Astrocyte of the spinal cord (primary cell): ENCODE measurements around the gene PCDHGC3.

ENCODE experiments used
- DNase-seq: peaks from one replicate; pipeline ENCODE4 v3.0.0; 2011; ENCODE audit warnings: low read depth, low spot score
- H3K4me3 ChIP-seq: 2 replicates; pipeline ENCODE4 v1.5.1; 2011; ENCODE audit warnings: low read depth, mild to moderate bottlenecking, low read length, moderate library complexity
- CTCF ChIP-seq: IDR thresholded peaks from 2 replicates; pipeline ENCODE4 v1.5.1; 2012; ENCODE audit warnings: low read depth, mild to moderate bottlenecking, low read length, inconsistent platforms
- in situ Hi-C: cut with HindIII; loops from 2 replicates; pipeline ENCODE4 v1.10.0; 2017; ENCODE audit warnings: low sequenced_read_pairs

The PCDHGC3 gene

DNA sequence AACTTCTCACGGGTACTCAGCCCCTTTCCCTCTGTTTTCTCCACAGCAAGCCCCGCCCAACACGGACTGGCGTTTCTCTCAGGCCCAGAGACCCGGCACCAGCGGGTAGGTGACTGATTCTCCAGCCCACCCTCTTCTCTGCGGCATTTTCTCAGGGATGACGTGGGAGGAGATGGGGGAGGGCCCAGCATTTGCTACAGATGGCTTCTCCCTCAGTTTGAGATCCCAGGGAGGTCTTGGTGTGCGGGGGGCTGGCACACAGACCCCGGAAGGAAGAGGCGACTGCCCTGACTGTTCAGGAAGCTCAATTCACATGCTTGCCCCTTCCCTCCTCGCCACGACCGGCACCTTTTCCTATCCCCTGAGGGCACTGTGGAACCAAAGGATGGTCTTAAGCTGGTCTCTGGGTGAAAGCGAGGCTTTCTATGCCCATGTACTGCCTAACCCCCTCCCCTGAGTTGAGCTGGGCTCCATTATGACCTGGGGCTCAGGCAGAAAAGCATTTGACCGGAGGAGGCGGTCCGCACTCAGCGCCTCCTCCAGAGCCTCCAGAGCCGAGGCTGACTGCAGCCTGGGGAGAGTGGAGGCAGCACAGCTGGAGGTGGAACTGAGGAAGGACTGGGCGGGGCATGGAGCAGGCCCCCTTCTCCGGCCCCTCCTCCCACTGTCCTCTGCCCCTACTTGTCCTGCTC lies 19.1 kb downstream of the PCDHGC3 start:
- peak; percentile 48 for DNase-seq
- no peak for TF ChIP-seq CTCF
- H3K4me3 ChIP-seq = no peak overlapping the region
- in situ Hi-C loops = no loop called here

DNA sequence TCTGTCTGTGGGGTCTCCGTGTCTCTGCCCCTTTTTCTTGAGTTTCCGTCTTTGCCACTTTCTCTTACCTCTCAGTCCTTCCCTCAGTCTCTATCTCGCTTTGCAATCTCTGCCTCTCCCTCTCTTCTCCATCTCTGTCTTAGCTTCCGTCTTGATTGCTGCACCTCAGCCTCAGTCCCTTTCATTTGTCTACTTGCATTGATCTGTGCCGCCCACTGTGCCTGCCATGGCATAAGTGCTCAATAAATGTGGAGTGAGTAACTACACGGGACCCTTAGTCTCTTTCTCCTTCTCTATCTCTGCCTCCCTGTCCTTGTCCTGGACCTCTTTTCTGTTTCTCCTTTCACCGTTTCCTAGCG lies 19.7 kb downstream of the PCDHGC3 start:
- H3K4me3 ChIP-seq = no peak overlapping the region
- no peak for DNase-seq
- in situ Hi-C loops = no loop called here
- TF ChIP-seq CTCF = no peak

DNA sequence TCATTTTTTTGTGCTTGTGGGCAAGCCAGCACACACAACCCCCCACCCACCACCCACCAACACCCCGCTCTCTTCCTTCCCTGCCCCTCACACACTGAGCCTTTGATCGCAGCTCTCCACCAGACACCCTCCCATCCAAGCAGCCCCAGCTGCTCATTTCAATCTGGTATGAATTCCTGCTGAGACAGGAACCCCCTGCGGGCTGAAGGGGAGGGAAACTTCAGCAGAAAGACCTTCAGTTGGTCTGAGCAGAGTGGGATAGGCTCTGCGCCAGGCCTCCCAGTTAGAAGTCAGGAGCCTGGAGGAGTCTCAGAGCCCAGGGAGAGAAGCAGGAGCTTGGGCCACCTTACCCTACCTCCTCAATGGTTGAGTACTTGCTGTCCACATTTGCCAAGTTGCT lies 20.3 kb downstream of the PCDHGC3 start:
- peak; percentile 91 for DNase-seq
- no peak for TF ChIP-seq CTCF
- in situ Hi-C loops = no loop called here
- no peak overlapping the region for H3K4me3 ChIP-seq

- in situ Hi-C loops = no loop called here
- TF ChIP-seq CTCF = no peak
- no peak overlapping the region for H3K4me3 ChIP-seq
- no peak for DNase-seq
Observed at GRCh38 chr5:141501761-141502160, 26.0 kb downstream of the PCDHGC3 start.

GRCh38 chr5:141503681-141504080 lies 27.9 kb downstream of the PCDHGC3 start:
- TF ChIP-seq CTCF = no peak
- no peak for DNase-seq
- H3K4me3 ChIP-seq = no peak overlapping the region
- in situ Hi-C loops = no loop called here

GRCh38 chr5:141504216-141504615 lies 28.4 kb downstream of the PCDHGC3 start:
- H3K4me3 ChIP-seq = no peak overlapping the region
- in situ Hi-C loops = no loop called here
- DNase-seq = no peak
- TF ChIP-seq CTCF = no peak
